Naive thymus-derived CD4-positive, alpha-beta T cell (primary cell): Measurements from ENCODE around the gene CUEDC1. TPM values are rescaled to one million over a fixed set of nuclear protein-coding genes. Genes with fewer than 3 reads are reported as not detected.

Experiments used
- ATAC-seq: fragments of 150-1000 bp; cut with Tn5 transposase; 2 replicates; pipeline ENCODE4 v1.10.0; 2021; ENCODE audit warnings: mild to moderate bottlenecking, moderate library complexity
- CTCF ChIA-PET: fragments of 350-600 bp; sonication (Branson Sonifier 250); formaldehyde crosslinking; loops from one replicate; lab custom pipeline; 2021; ENCODE audit warnings: antibody characterized with exemption; lab: Charles Lee
- POLR2A ChIA-PET: fragments of 350-600 bp; sonication (Branson Sonifier 250); formaldehyde crosslinking; loops from one replicate; lab custom pipeline; 2021; ENCODE audit warnings: antibody characterized with exemption, inconsistent platforms; lab: Charles Lee
- DNase-seq, 9 donors: peaks; one replicate each; pipeline versions ENCODE4 v3.0.0 to v3.0.0-alpha.2; 2020 to 2022; ENCODE audit warnings: mixed read lengths in 1 of 9
- H3K27ac ChIP-seq: one replicate; pipeline ENCODE4 v1.7.0; 2013; ENCODE audit warnings: mild to moderate bottlenecking, low read depth, low read length, moderate library complexity
- H3K27me3 ChIP-seq, 2 donors: one replicate each; pipeline ENCODE4 v1.7.0; 2013; ENCODE audit warnings: low read length in 2 of 2, mild to moderate bottlenecking in 2 of 2, moderate library complexity in 2 of 2; ENCODE audit not compliant: control insufficient read depth in 2 of 2, insufficient read depth in 2 of 2
- H3K36me3 ChIP-seq, 3 experiments: 1 replicate in 2 of 3; 2 replicates in 1 of 3; pipeline ENCODE4 v1.7.0; 2013; ENCODE audit warnings: low read length in 3 of 3, mild to moderate bottlenecking in 3 of 3, moderate library complexity in 1 of 3; ENCODE audit not compliant: insufficient read depth in 3 of 3, control insufficient read depth in 2 of 3
- H3K4me1 ChIP-seq, 2 donors: one replicate each; pipeline ENCODE4 v1.7.0; 2013; ENCODE audit warnings: low read length in 2 of 2, mild to moderate bottlenecking in 2 of 2, moderate library complexity in 1 of 2; ENCODE audit not compliant: control insufficient read depth in 2 of 2, insufficient read depth in 2 of 2
- H3K4me3 ChIP-seq: 2 replicates; pipeline ENCODE4 v1.7.0; 2013; ENCODE audit warnings: mild to moderate bottlenecking, low read length
- H3K9me3 ChIP-seq, 3 experiments: 1 replicate in 2 of 3; 2 replicates in 1 of 3; pipeline ENCODE4 v1.7.0; 2013; ENCODE audit warnings: low read length in 3 of 3; ENCODE audit not compliant: control insufficient read depth in 2 of 3
- H3K27ac Mint-ChIP-seq, 9 donors: one replicate each; pipeline ENCODE4 v1.8.0; 2020 to 2022; ENCODE audit warnings: mixed read lengths in 9 of 9, mild to moderate bottlenecking in 8 of 9, moderate library complexity in 5 of 9, inconsistent platforms in 2 of 9
- H3K27me3 Mint-ChIP-seq, 5 donors: one replicate each; pipeline ENCODE4 v1.8.0; 2021 to 2022; ENCODE audit warnings: mixed read lengths in 5 of 5, mild to moderate bottlenecking in 1 of 5
- H3K36me3 Mint-ChIP-seq, 5 donors: one replicate each; pipeline ENCODE4 v1.8.0; 2020 to 2022; ENCODE audit warnings: mixed read lengths in 5 of 5, mild to moderate bottlenecking in 3 of 5, inconsistent platforms in 1 of 5
- H3K4me1 Mint-ChIP-seq, 7 donors: one replicate each; pipeline ENCODE4 v1.8.0; 2020 to 2022; ENCODE audit warnings: mixed read lengths in 7 of 7, mild to moderate bottlenecking in 3 of 7, inconsistent platforms in 1 of 7
- H3K4me3 Mint-ChIP-seq, 10 donors: one replicate each; pipeline ENCODE4 v1.8.0; 2020 to 2022; ENCODE audit warnings: mild to moderate bottlenecking in 10 of 10, mixed read lengths in 10 of 10, moderate library complexity in 6 of 10, inconsistent platforms in 2 of 10
- H3K9me3 Mint-ChIP-seq, 11 donors: one replicate each; pipeline ENCODE4 v1.8.0; 2020 to 2022; ENCODE audit warnings: mixed read lengths in 11 of 11, mild to moderate bottlenecking in 4 of 11, inconsistent platforms in 1 of 11, moderate library complexity in 1 of 11
- intact Hi-C, 2 donors: fragments of 100-400 bp; cut with micrococcal nuclease; formaldehyde crosslinking; loops; one replicate each; pipeline ENCODE4 v1.15.1; 2023
- polyA plus RNA-seq, 2 donors: library from polyadenylated mRNA; unstranded; fragments of 300-500 nt; fragmentation: Illumina TruSeq; gene quantifications; one replicate each; pipeline ENCODE4 v1.2.3, GENCODE V29; 2021
- total RNA-seq, 6 experiments: library from RNA in 5 of 6; stranded (reverse) in 5 of 6; gene quantifications; 1 replicate in 5 of 6; 2 replicates in 1 of 6; pipeline ENCODE4 v1.2.3 and lab custom pipeline; 2021 to 2026

The CUEDC1 gene
- total and polyA plus RNA-seq, 7 experiments from 2014 or later: 0.10 to 7.7 (median 1.0) TPM; not detected in 2

DNA sequence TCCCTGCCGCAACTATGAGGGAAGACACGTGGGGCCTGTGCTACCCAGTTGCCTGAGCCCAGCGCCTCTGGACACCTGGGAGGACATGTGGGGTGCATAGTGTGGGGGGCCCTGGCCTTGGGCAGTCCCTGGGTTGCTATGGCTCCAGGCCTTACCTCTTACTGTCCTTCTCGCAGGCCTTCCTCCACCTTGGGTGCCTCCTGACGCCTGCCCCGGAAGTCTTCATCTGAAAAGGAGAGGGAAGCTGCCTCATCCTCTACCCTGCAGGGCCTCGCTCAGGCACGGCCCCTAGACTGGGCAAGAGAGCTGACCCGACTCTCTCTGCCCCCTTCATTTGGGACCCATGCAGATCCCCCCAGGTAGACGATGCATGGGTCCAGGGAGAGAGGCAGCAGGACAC lies 88.9 kb downstream of the CUEDC1 start:
- Mint-ChIP-seq H3K36me3 (no peaks in the 10 kb centered on the region), H3K9me3 (no peaks in the 10 kb centered on the region), H3K27ac (no peak overlapping the region), H3K27me3 (peaks cover 0 to 33% (median 0%) of the 10 kb centered on the region in 5 donors), H3K4me3 (no peak overlapping the region), H3K4me1 (peaks cover 10 to 15% (median 14%) of the 10 kb centered on the region in 7 donors)
- no peak overlapping the region for H3K4me3 ChIP-seq
- ATAC-seq (no peak), DNase-seq (no peak)
- POLR2A ChIA-PET: interaction anchor here (1.1 kb wide), 1 partner anchor 15 kb away, joined by 3 read pairs; no protein-coding TSS in a partner anchor
- intact Hi-C loops: no loop called here
- H3K27ac ChIP-seq: no peak overlapping the region
- H3K4me1 ChIP-seq: peaks cover 0 to 10% of the 10 kb centered on the region in 2 donors
- H3K27me3 ChIP-seq: no peaks in the 10 kb centered on the region
- CTCF ChIA-PET: interaction anchor here (2.0 kb wide), 1 partner anchor 8 kb away, joined by 5 read pairs; no protein-coding TSS in a partner anchor
- no peaks in the 10 kb centered on the region for H3K9me3 ChIP-seq
- H3K36me3 ChIP-seq: no peaks in the 10 kb centered on the region

DNA sequence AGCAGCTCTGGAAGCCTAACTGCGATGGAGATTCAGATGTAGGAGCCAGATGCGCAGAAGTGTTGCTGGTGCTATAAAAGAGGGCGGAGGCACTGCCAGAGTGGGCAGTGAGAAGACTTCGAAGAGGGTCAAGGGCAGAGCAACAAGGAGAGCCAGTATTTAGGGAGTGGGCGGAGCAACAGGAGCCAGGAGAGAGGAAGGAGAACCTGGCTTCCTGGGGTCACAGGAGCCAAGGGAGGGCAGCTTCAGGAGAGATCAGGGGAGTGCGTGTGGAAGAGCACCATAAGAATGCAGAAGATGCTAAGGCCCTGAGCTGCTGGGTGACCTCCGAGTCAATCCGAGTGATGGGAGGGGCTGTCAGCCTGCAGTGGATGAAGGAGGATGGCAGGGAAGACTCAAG lies 90.9 kb downstream of the CUEDC1 start:
- POLR2A ChIA-PET: no interaction called here
- H3K4me3 Mint-ChIP-seq: peak overlapping the region in 1 of 10 donors; percentile 43

GRCh38 chr17:57862694-57863667 lies 92.2 kb downstream of the CUEDC1 start:
- Mint-ChIP-seq H3K9me3 (no peaks in the 10 kb centered on the region), H3K36me3 (peaks cover 0 to 2% (median 0%) of the 10 kb centered on the region in 5 donors), H3K4me3 (peak overlapping the region in 2 of 10 donors; percentile 42 to 86), H3K27me3 (peaks cover 0 to 45% (median 12%) of the 10 kb centered on the region in 5 donors), H3K4me1 (peaks cover 16 to 21% (median 20%) of the 10 kb centered on the region in 7 donors), H3K27ac (no peak overlapping the region)
- Histone ChIP-seq H3K9me3 (no peaks in the 10 kb centered on the region), H3K27ac (no peak overlapping the region), H3K4me1 (peaks cover 0 to 13% of the 10 kb centered on the region in 2 donors), H3K4me3 (no peak overlapping the region), H3K36me3 (no peaks in the 10 kb centered on the region), H3K27me3 (peaks cover 0 to 4% of the 10 kb centered on the region in 2 donors)
- ChIA-PET POLR2A (no interaction called here), CTCF (no interaction called here)
- intact Hi-C loops: no loop called here
- DNase-seq: no peak
- ATAC-seq: no peak

More for the DNA sequence above, 90.9 kb downstream of the CUEDC1 start:
- no peak for DNase-seq
- Mint-ChIP-seq H3K4me1 (peaks cover 18 to 26% (median 23%) of the 10 kb centered on the region in 7 donors), H3K27me3 (peaks cover 0 to 40% (median 9%) of the 10 kb centered on the region in 5 donors), H3K9me3 (no peaks in the 10 kb centered on the region), H3K36me3 (peaks cover 0 to 2% (median 0%) of the 10 kb centered on the region in 5 donors), H3K27ac (peak overlapping the region in 2 of 9 donors; percentile 10 to 44)
- CTCF ChIA-PET: no interaction called here
- Histone ChIP-seq H3K4me1 (peaks cover 0 to 17% of the 10 kb centered on the region in 2 donors), H3K27ac (no peak overlapping the region), H3K4me3 (no peak overlapping the region), H3K27me3 (no peaks in the 10 kb centered on the region), H3K9me3 (no peaks in the 10 kb centered on the region), H3K36me3 (no peaks in the 10 kb centered on the region)
- no peak for ATAC-seq
- intact Hi-C loops: no loop called here

DNA sequence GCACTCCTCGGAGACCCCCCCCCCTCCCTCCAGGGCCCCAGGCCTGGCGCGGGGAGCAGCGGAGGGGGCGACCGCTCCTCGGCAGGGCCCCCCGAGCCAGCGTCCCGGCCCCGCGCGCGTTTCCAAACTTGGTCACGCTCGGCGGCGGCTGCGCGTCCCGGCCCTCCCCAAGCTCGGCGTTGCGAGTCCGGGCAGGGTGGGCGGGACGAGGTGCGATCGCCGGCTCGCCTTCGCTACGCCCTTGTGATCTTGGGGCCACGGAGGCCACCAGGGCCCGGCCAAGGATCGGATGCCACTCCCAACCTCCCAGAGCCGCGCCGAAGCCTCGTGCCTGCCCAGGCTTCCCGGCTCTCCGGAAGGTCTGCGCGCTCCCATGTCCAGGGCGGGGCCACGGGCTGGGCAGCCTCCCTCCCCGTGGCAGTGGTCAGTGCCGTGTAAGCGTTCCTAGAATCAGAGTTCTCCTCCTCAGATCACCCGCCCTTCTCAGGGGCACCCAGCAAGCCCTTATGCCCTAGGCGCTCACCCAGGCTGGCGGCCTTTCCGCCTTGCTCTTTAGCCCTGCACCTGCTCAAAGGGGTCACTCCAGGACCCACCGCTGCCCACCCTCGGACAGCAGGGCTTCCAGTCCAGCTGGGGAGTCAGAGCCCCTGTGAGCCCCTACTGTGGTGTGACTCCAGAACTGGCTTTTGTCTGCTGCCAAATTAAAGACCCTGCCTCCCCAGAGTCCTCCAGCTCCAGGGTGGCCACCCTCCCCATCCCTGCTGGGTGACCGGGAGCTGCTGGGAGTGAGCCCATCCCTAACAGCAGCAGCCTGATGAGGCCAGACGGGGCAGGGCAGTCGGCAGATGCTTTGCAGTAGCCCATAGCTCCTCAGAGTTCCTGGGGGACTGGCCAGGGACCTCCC lies 93.2 kb downstream of the CUEDC1 start:
- peaks cover 0 to 45% (median 12%) of the 10 kb centered on the region in 5 donors for H3K27me3 Mint-ChIP-seq
- no peak for DNase-seq
- H3K27ac ChIP-seq: no peak overlapping the region
- H3K4me3 ChIP-seq: peak overlapping the region; percentile 60
- H3K4me1 ChIP-seq: peaks cover 0 to 7% of the 10 kb centered on the region in 2 donors
- H3K4me3 Mint-ChIP-seq: peak overlapping the region in 8 of 10 donors; percentile 4 to 86 (median 48)
- ChIA-PET POLR2A (interaction anchor here (1.8 kb wide), 1 partner anchor 12 kb away, joined by 16 read pairs; the partner anchor contains the start of gene MRPS23), CTCF (no interaction called here)
- H3K4me1 Mint-ChIP-seq: peaks cover 9 to 16% (median 13%) of the 10 kb centered on the region in 7 donors
- peaks cover 0 to 2% (median 0%) of the 10 kb centered on the region in 5 donors for H3K36me3 Mint-ChIP-seq
- H3K27ac Mint-ChIP-seq: no peak overlapping the region
- intact Hi-C loops: no loop called here
- no peaks in the 10 kb centered on the region for H3K9me3 Mint-ChIP-seq
- H3K27me3 ChIP-seq: peaks cover 0 to 4% of the 10 kb centered on the region in 2 donors
- no peak for ATAC-seq
- H3K36me3 ChIP-seq: no peaks in the 10 kb centered on the region
- H3K9me3 ChIP-seq: no peaks in the 10 kb centered on the region

DNA sequence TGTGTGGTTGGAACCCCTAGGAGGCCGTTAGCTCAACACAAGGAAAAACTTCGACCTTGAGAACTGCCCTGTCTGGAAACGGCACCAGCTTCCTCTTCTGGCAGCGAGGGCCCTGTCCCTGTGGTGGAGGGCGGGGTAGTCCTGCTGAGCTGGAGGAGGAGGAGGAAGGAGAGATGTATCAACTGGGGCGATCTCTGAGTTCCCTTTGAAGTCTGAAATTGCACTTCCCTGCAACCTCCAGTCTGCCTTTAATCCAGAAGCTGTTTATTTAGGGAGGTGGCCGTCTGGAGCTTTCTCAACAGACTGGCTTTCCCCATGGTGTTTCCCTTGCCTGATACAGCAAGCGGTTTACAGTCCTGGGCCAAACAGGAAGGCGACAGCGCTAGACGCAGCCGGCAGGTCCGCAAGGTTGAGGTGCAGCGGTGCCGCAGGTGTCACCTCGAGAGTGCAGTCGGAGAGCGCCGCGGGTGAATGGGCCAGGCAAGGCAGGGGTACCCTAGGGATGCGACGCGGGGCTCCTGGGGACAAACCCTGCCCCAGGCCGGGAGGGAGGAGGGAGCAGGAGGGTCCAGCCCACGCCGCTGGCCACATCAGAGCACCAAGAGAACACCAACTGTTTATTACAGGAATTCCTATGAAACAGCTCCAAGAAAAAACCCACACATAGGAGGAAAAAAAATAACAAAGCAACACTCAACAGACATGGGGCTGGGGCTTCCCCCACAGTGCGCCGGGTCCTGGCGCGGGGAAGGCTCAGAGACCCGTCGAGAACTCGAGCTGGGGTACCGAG lies 94.0 kb downstream of the CUEDC1 start:
- peaks cover 9 to 16% (median 13%) of the 10 kb centered on the region in 7 donors for H3K4me1 Mint-ChIP-seq
- H3K4me3 Mint-ChIP-seq: peak overlapping the region; percentile 83 to 89 (median 86)
- H3K4me3 ChIP-seq: peak overlapping the region; percentile 60
- H3K27ac ChIP-seq: no peak overlapping the region
- peaks cover 0 to 45% (median 12%) of the 10 kb centered on the region in 5 donors for H3K27me3 Mint-ChIP-seq
- ATAC-seq (peak; percentile 83), DNase-seq (peak in 5 of 9 donors; percentile 21 to 36 (median 27))
- ChIA-PET CTCF (interaction anchor here (1.0 to 7.4 kb wide), 8 partner anchors 8 to 251 kb away, joined by 3 to 46 read pairs (median 4); partner anchors contain the start of gene MRPS23), POLR2A (interaction anchor here (1.5 to 1.8 kb wide), 4 partner anchors 11 to 141 kb away, joined by 3 to 16 read pairs (median 6); partner anchors contain the start of gene MRPS23)
- H3K36me3 ChIP-seq: no peaks in the 10 kb centered on the region
- no peak overlapping the region for H3K27ac Mint-ChIP-seq
- peaks cover 0 to 4% of the 10 kb centered on the region in 2 donors for H3K27me3 ChIP-seq
- no peaks in the 10 kb centered on the region for H3K9me3 Mint-ChIP-seq
- peaks cover 0 to 7% of the 10 kb centered on the region in 2 donors for H3K4me1 ChIP-seq
- H3K9me3 ChIP-seq: no peaks in the 10 kb centered on the region
- peaks cover 0 to 2% (median 0%) of the 10 kb centered on the region in 5 donors for H3K36me3 Mint-ChIP-seq
- intact Hi-C loops: no loop called here
